GM04504 (cell line): ENCODE results near the gene THSD4.
A peak's percentile ranks its signal among the peaks of the same experiment; 100 is the strongest.

Experiments used
- DNase-seq: peaks from one replicate; pipeline ENCODE4 v3.0.0-alpha.2; 2012; ENCODE audit warnings: low read depth

Gene THSD4

DNA sequence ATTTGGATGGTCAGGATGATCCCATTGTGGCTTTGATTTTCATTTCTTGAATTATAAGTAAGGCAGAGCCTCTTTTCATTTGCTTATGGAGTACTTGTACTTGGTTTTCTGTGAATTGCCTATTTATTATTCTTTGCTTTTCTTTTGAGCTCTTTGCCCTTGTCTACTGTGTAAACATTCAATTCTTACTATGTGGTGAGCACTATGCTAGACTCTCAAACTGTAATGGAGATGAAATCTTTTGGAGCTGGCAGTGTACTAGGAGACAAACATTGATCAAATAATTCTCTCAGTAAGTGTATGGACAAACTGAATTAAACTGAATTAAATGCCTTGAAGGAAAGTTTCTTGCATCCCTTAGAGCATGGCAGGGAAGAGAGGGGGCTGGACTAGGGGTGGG, 608.1 kb downstream of the THSD4 start:
- no peak for DNase-seq

DNA sequence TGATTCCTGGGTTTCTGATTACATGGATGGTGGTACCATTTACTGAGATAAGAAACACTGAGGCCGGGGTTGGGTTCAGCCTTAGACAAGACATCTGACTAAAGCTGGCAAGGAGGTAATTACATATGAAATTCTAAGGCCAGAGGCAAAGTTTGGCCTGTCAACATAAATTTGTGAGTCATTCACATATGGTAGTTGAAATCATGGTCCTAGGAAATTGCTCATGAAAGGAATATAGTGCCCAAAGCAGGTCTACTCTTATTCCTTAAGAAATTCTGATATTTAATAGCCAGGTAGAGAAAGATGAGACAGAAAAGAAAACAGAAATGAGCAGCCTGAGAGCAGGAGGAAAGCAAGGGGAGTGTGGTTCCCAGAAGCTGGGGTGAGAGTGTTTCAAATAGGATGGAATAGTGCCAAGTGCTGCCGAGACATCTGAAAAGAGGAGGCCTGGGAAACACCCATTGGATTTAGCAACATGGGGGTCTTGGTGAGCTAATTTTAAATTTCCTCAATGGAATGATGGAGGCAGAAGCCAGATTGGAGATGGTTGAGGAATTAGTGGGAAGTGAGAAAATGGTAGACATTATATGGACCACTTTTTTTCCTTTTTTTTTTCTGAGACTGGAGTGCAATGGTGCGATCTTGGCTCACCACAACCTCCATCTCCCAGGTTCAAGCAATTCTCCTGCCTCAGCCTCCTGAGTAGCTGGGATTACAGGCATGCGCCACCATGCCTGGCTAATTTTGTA, 610.1 kb downstream of the THSD4 start:
- DNase-seq = peak; percentile 57

DNA sequence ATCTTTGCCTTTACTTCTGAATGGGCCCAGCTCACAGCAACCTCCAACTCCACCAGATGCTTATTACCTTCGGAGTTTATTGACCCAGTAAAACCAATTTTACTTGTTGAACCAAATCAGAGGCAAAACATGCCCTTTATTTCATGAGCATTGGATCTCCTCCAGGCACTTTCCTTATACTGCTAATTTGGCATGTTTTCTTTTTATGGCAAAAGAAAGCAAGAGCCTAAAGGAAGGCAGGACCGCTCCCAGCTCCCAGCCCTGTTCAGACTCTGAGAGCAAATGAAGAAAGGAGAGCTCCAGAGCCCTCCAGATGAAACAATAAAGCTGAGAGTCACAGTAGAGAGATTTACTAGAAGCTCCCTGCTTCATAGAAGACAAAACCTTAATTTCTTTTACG, 613.6 kb downstream of the THSD4 start:
- no peak for DNase-seq

DNA sequence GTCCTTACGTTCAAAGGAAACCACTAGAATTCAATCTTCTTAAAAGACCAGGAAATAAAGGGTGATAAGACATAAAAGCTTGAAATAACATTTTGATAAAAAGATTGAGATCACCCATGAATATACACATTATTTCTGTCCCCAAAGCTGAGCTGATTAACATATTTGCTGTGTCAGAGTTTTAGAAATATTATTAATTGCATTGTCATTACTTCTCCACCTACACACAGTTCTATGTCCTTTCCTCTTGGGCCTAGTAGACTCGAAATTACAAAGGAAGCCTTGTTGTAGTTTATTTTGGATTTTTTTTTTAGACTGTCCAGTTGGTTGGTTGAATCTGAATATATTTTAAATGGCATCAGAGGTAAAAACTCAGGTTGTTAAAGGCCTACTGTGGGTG, 614.0 kb downstream of the THSD4 start:
- DNase-seq = no peak

DNA sequence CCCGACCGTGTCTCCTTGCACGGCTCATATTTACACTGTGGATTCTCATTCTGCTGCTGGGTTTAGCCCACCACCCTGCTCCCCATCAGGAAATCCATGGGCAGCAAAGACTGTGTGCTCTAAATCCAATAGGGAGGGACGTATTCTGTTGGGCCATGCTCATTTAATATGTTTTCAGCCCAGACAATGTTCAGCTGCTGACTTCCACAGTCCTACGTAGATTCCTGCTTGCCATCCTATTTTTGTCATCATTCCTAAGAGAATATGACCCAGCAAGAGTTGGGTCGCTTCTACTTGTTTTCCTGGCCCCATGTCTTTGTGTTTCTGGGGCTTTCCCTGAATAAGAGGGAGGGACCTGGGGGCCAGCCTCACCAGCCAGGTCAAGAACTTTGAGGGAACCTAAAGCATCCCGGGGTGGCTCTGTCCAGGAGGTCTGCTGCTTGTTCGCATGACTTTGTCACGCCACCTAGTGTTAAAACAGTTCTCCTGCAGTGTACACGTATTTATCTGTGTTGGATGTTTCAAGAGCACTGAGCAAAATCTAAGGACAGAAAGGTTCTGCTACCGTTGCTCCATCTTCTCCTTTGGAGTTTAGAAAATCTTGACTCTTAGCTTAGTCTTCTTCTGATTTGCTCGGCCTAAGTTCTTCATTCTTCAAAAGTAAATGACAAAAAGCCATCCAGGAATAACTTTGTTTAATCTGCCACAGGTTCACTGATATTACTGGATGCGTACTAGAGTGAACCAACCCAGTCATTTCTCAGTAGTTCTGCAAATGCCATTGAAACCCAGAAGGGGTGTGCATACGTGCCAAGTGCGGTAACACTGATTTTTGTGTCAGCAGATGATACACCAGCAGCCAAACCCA, 615.2 kb downstream of the THSD4 start:
- DNase-seq = peak; percentile 41

DNA sequence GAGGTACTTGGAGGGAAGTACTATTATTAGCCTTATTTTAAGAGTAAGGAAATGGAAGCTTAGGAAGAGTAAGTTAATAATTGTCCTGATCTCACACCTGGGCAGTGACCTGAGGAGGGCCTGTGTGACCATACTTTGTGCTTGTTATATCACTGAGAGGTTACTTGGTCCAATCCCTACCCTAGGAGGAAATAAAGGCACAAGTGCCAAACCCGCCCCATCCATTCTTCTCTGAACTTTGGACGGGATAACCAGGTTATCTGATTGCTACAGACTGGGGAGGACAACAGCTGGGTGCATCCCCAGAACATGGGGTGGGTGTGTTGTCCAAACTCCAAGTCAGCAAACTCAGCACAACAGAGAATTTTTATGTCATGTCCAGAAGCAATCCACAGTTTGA, 617.4 kb downstream of the THSD4 start:
- DNase-seq = no peak

DNA sequence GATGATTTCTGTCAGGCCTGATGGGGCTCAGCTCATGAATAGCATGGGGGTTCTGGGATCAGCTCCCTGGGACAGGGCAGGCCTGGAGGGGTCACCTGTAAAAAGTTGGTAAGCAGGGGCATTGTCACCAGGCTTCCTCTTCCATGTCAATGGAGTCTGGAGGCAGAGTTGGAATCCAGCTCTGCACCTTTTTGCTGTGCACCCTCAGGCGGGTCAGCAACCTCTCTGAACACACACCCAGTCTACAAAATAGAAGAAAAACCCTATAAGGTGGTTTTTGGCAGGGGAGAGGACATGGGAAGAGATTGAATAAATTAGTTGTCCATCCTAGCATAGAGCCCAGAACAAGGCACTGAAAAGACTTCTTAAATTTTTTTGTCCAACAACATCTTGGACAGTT, 617.9 kb downstream of the THSD4 start:
- no peak for DNase-seq

DNA sequence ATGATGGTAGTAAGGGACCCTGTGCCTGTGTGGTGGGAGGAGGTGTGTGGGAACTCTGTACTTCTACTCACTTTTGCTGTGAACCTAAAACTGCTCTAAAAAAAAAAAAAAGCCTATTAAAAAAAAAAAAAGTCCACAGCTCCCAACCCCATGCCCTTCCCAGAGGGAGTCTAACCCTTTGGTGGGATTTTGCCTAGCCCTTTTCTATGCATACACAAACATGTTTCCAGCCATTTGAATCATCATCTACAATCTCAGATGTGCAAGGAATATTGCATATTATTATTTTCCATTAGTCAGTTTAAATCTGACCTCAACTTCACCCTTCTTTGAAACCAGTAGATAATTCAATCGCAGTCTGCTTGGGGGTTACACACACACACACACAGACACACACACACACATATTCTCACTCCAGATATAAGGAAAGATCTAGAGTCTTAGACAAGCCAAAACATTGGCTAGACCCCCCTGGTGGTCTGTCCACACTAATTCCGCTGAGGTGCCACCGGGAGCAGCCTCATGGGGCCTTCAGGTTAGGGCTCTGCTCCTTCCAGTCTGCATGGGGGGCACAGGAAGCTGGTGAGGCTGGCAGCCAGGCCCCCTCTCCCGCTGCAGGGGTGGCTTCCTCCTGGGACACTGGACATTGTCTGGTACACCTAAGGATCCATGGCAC, 619.6 kb downstream of the THSD4 start:
- no peak for DNase-seq

DNA sequence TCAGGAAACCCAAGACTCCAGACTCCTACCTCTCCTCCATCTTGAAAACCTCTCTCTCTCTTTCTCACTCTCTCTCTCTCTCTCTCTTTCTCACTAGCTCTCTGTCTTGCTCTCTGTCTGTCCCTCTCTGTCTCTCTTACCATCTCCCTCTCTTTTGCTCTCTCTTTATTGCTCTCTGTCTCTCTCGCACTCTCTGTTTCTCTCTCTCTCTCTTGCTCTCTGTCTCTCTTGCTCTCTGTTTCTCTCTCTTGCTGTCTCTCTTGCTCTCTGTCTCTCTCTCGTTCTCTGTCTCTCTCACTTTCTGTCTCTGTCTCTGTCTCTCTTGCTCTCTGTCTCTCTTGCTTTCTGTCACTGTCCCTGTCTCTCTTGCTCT, 620.1 kb downstream of the THSD4 start:
- no peak for DNase-seq

DNA sequence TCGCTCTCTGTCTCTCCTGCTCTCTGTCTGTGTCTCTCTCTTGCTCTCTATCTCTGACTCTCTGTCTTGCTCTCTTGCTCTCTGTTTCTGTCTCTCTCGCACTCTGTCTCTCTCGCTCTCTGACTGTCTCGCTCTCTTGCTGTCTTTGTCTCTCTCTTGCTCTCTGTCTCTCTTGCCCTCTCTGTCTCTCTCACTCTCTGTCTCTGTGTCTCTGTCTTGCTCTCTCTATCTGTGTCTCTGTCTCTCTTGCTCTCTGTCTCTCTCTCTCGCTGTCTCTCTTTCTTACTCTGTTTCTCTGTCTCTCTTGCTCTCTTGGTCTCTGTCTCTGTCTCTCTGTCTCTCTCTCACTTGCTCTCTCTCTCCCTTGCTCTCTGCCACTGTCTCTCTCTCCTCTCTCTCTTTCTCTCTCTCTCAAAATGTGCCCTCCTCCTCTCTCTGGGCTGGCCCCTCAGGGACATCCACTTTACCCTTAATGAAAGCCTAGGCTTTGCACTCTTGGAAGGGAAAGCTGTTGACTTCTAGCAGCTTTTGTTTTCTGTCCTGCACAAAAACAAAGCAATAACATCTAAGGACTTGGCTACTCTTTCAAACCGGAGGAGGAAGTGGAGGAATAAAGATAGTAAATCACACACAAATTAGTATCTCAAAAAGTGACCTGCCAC, 621.1 kb downstream of the THSD4 start:
- DNase-seq = no peak

DNA sequence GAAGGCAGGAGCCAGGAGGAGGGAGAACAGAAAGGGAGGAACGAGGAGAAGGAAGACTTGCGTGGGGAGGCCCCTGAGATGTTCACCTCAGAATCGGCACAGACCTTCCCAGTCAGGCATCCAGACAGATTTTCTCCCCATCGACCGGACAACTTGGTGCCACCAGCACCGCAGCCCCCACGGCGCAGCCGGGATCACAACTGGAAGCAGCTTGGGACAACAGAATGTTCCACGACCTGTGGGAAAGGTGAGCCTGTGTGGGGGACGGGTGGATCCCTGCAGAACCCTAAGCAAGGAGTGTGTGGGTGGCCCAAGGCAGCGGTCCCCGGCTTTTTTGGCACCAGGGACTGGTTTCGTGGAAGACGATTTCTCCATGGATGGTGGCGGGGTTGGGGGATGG, 622.5 kb downstream of the THSD4 start:
- no peak for DNase-seq

DNA sequence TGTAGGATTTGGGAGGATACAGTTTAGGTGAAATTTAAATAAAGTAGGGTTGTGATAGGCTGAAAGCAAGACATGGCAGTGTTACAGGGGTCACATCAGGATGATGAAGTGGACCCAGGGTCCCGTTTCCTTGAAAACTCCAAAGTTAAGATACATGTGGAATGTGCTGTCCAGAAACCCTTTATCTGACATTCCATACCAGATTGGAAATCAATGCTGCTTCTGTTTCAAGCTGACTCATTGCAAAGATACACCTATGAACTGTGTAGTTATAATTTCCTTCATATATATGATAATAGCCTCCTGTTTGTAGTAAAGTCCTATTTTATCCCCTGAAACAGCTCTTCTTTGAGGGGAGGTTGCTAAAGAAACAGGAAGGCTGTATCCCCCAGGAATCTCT, 624.1 kb downstream of the THSD4 start:
- no peak for DNase-seq

DNA sequence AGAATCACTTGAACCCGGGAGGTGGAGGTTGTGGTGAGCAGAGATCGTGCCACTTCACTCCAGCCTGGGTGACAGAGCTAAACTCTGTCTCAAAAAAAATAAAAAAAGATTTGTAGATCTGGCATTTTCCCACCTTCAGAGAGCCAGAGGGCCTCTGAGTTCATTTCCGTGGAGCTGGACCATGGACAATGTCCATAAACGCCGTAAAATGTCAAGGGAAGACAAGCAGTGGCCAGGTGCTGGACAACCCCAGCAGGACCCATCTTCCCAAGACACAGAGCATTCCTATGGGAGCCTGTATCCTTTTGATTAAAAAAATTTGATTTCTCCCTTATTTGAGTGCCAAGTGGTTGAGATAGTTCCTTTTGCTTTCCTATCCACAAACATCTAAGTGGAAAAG, 627.7 kb downstream of the THSD4 start:
- DNase-seq = no peak

DNA sequence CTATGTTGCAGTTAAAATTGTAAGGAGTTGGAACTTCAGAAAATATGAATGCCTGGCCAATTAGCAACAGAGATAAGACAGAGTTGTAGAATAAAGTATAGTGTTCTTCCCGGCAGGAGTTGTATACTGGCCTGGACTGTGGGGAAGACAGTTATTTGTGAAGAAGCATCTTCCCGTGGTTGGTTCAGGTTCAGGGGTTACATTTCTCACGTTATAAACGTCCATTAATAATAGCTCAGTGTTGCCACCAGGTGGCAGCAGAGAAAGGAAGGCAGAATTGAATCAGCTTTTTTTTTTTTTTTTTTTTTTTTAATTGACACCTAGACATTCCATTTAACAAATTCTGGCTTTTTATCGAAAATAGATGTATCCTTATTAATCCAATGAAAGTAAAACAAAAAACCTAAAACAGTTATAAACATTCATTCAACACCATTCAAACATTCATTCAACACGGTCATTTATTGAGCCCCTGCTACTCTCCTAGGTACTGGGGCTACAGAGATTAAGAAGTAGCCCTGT, 628.7 kb downstream of the THSD4 start:
- no peak for DNase-seq

DNA sequence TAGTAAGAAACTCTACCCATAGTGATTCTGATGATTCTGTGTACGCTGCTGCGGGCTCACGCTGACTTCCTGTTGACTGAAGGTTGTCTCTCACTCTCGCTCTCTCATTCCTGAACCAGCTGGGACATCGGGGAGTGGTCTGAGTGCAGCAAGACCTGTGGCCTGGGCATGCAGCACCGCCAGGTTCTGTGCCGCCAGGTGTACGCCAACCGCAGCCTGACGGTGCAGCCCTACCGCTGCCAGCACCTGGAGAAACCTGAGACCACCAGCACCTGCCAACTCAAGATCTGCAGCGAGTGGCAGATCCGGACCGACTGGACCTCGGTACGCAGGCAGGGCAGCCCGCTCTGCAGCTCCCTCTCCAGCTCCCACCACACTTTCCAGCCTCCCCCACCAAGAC, 631.4 kb downstream of the THSD4 start:
- DNase-seq = no peak

DNA sequence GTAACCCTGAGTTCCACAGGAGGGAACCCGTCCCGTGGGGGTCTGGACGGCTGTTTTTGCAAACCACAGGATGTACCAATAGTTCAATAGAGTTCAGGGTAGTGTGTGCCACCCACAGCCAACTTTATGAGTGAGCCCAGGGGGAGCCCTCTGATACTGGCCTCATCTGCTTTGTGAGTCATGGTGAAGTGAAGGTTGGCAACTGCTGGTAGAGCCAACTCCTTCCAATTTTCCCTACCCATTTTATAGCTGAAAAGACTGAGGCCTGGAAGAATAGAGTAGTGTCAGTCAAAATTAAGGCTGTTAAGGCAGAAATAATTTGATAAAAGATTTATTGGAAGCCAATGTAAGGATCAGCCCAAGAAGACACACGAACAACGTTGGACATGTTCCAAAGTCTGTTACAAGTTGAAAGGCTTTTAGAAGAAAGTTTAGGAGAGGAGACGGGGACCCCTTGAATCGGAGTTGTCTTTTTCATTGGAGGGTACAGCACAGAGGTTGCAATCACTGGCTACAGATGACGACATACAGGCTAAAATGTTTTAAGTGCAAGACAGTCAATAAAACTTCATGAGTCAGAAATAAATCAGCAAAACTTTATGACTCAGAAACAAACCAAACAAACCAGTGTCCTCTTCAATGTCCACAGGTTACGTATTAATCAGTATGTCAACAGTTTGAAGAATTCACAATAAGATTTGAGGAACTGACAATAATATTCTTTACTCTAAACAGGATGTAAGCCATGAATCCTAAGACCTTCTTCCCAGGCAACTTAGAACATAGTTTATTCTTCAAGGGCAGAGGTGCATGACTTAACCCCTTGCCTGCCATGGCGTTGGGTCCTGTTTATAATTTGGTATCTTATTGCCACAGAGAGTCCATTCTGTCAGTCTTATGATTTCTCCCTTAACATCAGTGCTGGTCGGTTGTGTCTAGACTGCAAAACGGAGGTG, 632.1 kb downstream of the THSD4 start:
- peak; percentile 79 for DNase-seq

DNA sequence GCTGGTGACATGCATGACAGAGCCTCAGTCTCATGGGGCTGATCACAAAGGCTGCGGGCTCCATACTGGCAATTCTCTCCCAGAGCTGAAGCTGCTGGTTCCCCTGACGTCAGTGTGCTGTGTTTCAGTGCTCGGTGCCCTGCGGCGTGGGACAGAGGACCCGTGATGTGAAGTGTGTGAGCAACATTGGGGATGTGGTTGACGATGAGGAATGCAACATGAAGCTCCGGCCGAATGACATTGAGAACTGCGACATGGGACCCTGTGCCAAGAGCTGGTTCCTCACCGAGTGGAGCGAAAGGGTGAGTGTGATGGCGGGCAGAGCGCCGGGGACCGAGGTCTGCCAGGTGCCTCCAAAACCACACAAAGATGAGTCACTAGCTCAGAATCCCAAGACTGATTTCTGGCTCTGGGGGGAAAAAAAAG, 633.0 kb downstream of the THSD4 start:
- DNase-seq = no peak

DNA sequence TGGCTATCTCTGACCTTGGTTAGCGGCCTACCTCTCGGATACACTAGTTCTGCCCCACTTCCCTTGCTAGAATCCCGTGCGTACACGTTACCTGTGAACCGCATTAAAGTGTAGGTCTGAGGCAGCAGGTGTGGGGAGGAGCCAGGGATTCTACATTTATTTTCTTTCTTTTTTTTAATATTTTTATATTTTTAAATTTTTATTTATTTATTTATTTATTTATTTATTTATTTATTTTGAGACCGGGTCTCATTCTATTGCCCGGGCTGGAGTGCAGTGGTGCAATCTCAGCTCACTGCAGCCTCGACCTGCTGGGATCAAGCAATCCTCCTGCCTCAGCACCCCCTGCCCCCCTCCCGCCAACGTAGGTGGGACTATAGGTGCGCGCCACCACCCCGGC, 634.2 kb downstream of the THSD4 start:
- no peak for DNase-seq

DNA sequence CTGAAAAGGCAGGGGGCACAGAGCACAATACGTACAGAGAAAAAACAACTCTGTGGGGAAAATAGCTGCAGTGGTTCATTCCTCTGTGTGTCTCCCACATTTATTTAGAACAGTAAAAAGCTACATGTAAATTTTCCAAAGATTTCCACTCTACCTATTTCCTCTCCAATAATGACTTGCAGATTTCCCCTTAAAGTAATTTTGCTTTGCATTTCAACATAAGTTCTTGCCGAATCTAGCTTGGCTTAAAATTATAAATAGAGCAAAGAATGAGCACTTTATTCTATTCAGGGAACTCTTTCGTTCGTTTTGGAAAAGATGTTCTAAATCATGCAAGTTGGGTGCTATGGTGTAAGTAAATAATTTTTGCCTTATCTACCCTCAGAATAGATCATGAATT, 636.9 kb downstream of the THSD4 start:
- no peak for DNase-seq

DNA sequence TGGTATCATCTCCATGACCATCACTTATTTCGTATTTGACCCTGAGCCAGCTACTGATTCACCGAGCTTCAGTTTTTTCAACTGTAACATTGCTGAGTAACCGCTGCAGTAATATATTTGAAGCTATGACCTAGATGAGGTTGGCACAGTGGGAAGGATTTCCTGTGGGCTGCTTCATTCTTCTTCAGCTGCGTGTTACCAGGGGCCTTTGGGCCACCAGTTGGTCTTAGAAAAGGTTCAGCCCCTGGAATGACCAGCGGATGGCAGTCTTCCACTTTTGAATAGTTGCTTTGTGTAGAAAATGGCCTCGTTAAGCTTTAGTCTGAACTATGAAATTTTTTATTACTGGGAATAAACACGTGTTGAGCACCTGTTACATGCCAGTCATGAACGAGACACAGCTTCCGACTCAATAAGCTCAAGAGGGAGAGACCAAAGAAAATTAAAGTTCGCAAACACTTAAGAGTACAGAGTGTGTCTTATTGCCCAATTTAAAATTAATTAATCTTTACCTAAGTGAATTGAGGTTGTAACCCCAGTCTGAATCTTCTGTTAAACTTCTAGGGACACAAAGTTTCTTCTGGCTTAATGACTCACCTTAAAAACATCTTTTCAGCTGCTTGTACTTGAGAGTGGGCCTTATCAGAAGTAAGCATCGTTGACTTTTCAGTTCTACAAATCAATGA, 637.5 kb downstream of the THSD4 start:
- DNase-seq = peak; percentile 97
